Right forelimb (tissue), 1 donor: ENCODE data around the gene SPATA6L.

Experiments used
- DNase-seq: peaks from one replicate; pipeline ENCODE4 v3.0.0-alpha.2; 2018

SPATA6L gene, protein sequence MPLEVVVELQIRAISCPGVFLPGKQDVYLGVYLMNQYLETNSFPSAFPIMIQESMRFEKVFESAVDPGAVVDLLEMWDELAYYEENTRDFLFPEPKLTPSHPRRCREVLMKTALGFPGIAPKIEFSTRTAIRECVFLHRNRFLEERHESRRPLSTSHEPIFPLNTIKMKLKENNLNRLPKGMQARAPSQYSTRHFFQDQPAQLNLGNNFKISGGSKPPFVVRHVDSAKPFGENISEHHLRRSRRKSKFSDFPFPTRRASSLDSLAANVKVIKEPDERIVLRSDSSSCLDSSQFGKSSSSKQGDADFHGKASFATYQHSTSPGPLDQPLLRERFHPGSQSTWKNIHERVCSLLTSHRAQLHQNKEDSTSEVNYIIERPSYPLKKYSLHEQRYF

DNA sequence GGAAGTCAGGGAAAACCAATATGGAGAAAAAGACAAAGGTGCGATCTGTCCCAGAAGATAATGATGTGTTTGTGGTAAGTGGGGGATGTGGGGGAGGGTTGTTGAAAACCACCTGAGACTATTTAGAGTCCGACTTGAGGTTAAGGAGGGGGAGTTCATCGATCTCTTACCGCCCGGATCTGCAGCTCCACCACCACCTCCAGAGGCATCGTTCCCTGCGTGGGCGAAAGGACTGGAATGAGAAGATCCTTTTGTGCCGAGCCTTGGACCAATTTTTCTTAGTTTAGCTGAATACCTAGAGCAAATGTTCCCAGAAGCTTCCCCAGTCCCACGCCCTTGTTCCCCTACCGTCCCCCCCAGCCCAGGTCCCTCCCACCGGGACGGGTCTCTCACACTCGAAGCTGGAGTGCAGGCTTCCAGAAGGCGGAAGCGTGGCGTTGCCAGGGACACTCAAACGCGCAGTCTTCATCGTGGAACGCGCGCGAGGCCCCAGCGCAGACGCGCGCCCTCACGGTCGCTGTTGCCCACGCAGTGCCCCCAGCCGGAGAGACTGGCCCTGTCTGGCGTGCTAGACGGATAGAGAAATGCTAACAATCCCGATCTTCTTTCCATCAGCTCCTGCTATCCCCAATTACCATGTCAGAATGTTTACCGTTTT lies at the start of gene SPATA6L:
SPATA6L (minus strand) TSS at position 439 of the 658 bp plus-strand sequence; CDS start at position 209, 230 bp downstream.
- peak; percentile 81 for DNase-seq

DNA sequence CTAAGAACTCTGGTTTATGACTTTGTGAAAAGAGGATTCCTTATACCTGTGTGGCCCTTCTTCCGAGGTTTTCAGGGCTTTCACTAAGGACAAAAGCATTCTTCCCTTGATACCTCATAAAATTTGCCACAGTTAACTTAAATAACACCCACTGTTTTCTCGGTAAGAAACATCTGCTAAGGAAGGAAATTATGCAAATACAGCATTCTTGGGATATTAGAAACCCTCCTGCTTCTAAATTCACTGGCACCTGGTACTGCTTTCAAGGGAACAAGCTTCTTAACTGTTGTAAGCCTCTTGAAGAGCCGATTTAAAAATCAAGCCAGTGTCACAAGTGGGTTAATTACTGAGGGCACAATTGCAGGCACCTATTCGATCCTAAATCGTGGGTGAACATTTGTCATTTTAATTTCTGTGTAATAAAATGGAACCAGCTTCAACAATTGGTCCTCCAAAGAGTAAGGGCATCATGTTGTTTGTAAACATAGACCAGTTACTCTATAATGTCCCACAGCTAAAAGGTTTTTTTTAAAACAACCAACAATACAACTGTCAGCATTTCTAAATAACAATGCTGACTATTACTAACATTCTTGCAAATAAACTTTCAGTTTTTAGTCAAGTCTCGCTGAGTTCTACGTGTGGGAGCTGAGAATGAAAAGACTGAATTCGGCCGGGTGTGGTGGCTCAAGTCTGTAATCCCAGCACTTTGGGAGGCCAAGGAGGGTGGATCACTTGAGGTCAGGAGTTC lies 48.2 kb upstream of the SPATA6L start:
- DNase-seq, result no peak

DNA sequence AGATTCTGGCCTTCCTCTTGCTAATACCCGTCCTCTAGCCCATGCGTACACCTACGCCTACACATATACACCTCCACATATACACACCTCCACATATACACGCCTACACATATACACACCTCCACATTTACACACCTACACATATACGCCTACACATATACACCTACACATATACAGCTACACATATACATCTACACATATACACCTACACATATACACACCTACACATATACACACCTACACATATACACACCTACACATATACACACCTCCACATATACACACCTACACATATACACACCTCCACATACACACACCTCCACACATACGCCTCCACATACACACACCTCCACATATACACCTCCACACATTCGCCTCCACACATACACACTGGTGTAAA lies 47.6 kb upstream of the SPATA6L start:
- DNase-seq, result no peak

DNA sequence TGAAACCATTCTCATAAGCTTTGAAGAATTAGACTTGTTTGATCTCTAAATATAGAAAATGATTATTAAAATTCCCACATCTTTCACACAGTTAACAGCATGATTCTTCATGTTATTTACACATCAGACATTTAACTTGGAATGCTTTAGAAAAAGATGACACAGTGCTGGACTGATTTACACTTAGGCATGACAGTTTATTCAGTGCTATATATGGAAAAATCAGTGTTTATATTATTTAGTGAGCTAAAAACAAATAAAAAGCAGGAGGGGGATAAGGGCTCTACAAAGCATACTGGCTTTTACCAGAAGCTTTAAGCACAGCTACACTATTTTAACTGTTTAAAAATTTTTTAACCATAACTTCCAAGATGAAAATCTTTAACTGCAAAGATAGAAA lies 43.1 kb upstream of the SPATA6L start:
- DNase-seq, result no peak

DNA sequence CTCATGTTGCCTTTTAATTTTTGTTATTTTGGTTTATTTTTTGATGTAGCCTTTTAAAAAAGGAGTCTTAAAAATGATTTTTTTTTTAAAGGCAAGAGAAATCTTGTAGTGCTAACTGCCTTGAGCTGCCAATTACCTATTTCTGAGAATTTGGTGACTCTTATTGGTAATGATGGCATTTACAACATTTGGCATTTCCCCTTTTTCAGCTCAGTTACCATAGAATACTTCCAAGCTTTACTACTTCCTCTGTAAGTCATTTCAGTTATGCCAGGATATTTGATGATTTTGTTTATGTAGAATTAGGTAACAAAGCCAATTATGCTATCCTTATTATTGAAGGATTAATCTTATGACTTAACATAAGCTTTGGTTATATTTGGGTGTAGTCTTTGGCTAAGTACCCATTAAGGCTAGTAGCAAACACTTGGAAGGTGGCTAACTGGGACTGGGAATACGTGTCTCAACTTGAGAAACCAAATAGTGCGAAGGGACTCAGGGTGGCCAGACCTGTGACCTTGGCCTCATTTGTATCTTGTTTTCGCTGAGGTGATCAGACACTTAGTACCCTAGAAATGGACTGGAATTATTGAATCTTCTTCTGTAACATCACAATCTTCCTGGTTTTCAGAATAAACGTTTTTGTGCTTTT lies 40.8 kb upstream of the SPATA6L start:
- no peak for DNase-seq

DNA sequence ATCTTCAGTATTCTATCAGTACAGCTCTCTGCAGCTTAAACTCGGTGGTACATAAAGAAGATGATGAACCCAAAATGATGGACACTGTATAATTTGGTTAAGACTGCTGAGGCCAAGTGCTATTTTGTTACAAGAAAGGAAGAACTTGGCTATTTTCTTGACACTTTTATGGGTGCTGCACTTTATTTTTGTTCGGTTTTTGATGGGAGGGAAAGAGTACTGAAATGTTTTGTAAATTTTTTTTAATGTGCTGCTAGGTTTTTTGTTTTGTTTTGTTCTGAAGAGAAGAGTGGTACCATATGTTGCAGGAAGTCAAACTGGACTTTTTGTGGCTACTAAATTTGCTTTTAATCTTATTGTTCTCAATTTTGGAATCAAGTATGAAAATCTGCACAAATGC lies 39.7 kb upstream of the SPATA6L start:
- DNase-seq, result no peak

DNA sequence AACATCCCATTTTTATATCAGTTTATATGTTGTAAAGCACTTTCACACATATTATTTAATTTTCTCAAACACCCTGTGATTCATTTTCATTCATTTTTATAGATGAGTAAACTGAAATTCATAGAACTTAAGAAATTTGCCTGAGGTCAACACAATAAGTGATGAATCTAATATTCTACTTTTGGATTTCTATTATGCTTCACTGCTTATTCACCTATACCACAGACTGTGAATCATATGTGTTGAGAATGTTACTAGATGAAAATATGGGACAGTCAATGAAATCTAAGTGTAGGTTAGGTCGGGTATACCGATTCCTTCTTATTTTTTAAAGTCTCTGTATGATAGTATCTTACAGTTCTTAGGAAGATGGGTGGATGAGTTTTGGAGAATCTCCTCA lies 37.8 kb upstream of the SPATA6L start:
- no peak for DNase-seq

DNA sequence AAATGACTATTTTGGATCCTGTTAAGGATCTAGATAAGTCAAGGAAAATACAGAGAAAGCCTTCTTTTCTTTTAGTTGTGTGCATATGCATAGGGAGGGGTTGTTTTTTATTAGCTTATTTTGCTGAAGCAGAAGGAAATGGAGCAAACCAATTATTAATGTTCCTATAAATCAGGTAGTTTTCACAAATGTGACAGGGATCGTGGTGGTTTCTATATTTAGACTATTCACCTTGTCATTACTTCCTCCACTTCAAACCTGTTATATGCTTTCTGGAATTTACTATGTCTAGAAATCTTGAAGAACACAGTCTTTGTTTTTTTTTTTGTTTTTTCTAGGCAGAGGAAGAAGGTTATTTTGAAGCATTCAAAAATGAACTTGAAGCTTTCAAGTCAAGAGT lies 35.2 kb upstream of the SPATA6L start:
- DNase-seq, result no peak

DNA sequence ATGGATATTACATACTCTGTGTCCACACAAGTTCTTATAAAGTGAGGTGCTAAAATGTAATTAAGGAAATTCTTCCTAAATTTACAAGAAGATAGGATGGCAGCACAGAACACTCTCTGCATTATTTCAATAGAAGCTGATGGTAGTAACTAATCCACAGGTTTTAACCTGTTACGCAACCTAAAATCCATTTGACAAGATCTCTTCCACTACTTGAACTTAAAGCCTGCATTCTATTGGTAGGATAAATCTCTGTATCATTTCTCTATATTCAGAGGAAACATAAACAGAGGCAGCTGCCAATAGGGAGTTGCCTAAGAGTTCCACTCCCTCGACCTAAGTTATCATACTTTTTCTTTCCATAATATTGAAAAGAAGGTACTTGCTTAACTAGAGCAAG lies 34.7 kb upstream of the SPATA6L start:
- no peak for DNase-seq

DNA sequence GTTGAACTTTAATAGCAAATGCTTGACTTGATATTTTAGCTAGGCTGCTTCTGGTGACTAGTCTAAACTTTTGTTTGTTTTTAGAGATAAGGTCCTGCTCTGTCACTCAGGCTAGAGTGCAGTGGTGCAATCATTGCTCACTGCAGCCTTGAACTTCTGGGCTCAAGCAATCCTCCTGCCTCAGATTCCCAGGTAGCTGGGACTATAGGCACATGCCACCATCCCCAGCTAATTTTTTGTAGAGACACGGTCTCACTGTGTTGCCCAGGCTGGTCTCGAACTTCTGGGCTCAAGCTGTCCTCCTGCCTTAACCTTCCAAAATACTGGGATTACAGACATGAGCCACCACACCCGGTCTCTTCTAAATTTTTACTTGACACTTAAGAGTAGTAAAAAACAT lies 33.8 kb upstream of the SPATA6L start:
- no peak for DNase-seq

DNA sequence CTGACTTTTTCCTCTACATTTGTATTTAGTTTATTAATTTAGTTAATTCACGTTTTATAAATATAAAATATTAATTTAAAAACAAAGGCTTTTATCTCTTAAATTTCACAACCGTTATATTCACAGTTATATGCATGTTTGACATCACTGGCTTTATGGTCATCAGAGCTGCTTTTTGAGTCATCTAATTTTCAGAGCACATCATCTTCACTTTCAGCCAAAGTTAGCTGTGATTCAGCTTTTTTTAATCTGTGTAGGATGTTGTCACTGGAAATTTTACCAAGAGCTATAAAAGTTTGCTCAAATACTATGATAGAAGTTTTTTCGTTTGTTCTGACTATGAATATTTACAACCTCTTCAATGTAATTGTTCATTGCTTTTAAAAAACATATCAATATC lies 25.5 kb upstream of the SPATA6L start:
- DNase-seq, result no peak

DNA sequence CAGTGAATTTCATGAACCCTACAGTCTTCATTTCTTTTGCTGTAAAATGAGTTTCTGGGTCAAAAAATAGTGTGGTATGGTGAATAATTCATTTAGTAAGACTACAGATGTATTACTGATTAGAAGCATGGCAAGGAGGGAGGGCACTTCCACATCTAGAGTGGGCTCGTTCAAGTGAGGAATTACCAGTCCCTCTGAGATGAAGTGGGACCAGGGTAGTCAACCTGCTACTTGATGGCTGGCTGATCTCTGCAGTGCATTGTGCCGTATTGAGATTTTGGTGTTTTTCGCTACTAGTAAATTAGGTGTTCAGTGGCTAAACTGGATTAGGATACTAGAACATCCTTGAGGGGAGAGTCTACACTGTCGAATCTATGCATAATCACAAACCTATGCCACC lies 23.9 kb upstream of the SPATA6L start:
- no peak for DNase-seq

DNA sequence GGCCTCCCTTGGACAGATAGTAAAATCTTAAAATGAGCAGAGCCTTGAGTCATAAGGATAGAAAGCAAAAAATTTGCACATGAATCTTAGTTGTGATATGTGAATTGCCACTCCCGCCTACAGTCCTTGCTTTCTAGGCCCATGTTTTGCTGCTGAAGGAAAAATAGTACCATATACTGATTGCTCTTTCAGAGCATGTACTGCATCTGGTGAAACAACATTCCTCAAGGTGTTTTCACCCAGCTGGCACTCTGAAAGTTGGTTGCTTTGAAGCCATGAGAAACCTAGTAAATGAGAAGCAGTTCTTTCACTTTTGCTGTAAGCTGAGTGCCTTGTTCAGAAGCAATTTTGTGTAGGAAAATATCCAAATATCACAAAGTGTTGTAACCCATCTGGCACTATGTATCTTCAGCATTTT lies 23.4 kb upstream of the SPATA6L start:
- no peak for DNase-seq

DNA sequence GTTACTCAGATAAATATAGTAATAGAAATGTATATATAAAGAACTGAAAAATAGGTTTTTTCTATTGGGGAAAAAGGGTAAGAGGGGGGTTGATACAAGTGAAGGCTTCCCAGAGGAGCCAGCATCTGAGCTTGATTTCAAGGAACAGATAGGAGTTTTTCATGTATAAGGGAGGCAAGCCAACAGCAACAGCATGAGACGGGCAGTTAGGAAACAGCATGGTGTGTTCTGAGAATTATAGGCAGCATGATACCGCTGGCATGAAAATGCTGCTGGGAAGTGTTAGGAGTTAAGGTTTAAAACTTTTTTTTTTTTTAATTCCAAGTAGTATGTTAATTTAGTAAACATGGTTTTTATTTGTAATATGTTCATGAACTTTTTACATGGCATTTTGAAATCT lies 22.7 kb upstream of the SPATA6L start:
- DNase-seq, result no peak

DNA sequence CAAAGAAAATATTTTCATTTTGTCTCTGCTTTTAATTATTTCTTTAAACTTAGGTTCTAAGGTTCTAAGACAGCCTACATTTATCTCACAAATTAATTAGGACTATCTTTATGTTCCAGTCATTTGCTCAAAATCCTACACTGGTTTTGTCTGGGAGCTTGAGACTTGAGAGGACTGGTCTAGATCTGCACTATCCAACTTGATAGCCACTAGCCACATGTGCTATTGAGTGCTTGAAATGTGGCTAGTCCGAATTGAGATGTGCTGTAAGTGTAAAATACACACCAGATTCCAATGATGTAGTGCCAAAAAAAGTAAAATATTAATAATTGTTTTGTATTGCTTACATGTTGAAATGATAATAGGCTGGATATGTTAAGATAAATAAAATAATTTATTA lies 20.3 kb upstream of the SPATA6L start:
- no peak for DNase-seq

DNA sequence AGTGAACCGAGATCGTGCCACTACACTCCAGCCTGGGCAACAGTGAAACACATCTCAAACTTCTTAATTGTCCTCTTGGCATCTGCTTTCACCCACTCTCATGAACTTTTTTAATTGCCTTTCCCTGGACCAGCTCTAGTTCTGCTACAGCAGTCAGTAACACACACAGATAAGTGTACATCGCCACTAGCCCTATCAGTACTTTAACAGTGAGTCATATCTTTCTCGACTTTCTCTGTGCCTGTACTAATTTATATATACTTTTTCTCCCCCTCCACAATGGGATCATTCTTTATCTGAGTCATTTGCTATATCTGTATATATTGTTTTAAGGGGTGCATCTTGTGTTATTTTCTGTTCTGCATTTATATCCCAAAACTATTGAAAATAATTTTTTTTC lies 19.8 kb upstream of the SPATA6L start:
- DNase-seq, result no peak

DNA sequence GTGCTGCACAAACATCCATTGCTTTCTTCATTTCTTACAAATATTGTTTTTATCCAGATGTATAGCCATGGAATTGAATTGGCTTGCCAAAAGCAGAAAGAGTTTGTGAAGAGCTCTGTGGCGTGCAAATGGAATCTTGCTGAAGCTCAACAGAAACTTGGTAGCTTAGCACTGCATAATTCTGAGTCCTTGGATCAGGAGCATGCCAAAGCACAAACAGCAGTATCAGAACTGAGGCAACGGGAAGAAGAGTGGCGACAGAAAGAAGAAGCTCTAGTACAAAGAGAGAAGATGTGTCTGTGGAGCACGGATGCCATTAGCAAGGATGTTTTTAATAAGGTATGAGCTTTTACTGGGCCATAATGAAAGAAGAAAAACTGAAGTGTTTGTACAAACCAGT lies 18.5 kb upstream of the SPATA6L start:
- no peak for DNase-seq

DNA sequence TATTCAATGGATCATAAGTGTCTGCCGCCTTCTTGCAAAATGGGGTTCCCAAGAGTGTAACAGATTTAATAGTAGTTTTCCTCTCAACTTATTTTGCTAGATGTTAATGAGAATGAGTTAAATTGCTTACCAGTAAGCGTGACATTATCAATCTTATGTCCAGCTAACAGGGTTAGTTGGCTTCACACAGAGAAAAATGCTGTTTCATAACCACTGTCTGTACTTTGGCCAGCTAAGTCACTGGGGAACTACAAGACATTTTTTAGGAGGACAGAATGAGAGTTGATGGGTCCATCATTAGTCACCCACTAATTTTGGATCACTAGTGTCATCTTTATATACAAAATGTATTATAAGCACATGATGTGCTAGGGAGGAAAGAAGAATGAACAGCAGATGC lies 14.5 kb upstream of the SPATA6L start:
- no peak for DNase-seq

DNA sequence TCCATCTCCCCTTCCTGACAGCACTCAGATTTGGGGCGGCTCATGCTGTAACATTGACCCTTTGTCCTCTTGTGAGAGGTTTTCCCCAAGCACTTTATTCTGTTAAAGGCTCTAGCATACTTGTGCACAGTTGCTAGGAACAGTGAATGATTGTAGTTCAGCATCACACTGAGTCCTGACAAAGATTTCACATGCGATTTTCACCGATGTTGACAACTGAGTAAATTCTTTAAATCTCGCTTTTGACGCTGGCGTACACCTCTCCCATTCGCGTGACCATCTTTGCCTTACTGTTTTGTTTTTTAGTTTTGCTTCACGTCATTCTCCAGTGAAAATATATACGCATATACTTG lies 13.9 kb upstream of the SPATA6L start:
- DNase-seq, result no peak

DNA sequence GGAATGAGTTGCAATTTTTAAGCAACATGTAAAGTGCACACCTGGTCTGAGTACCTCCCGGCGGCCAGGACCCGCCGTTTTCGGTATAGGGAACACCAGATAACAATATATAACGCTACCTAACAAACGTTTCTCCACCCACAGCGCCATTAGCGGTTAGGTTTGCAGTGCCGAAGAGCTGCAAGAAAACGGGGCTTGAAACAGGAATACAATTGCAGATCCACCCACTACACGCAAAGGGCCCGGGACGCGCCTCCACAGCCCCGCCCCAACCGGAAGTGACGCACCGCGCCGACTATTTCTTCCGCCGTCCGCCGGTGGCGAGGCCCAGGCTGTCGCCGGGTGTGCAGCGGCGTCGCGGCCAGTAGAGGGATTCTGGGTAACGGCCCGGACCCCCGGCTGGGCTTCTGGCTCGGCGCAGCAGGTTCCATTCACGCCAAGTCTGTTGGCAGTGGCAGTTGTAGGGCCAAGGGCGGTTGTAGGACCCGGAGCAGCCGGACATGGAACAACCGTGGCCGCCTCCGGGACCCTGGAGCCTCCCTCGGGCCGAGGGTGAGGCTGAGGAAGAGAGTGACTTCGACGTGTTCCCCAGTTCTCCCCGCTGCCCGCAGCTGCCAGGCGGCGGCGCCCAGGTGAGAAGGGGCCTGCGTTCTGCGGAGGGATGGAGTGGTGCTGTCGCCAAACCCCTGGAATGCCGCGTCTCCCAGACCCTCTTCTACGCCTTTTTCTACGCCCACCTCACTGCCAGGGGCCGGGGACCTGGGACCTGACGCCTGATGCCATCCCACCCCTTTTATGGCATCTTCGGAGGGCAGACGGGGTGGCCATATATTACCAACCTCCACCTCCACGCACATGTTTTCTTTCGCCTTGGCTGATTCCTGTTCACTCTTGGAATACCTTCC lies 13.2 kb upstream of the SPATA6L start, which contains the start of gene CDC37L1:
CDC37L1 (plus strand) TSS at position 302 of the 905 bp plus-strand sequence; CDS start at position 501, 199 bp downstream.
- DNase-seq, result peak; percentile 99

DNA sequence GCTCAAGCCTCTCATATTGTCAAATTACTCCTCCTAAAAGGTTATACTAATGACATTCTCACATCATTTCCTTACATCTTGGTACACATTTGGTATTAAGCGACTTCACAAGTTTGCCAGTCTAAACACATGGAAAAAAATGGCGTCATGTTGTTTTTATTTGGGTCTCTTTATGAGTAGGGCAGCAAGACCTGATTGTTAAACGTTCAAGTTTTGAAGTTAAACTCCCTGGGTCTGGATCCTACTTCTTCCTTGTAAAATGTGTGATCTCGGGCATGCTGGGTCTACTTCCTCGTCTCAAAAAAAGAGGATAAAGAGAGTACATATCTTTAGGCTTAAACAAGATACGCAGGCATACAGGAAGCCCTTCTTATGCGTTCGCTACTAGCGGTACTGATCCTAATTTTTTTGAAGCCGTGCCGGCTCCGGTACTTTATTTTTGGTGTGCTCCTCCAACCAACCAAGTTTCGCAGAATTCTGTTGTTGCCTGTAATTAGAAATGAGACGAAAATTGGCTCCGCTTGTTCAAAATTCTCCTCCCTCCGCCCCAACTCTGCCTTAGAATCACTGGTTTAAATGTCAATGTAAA lies 12.5 kb upstream of the SPATA6L start:
- DNase-seq, result no peak

DNA sequence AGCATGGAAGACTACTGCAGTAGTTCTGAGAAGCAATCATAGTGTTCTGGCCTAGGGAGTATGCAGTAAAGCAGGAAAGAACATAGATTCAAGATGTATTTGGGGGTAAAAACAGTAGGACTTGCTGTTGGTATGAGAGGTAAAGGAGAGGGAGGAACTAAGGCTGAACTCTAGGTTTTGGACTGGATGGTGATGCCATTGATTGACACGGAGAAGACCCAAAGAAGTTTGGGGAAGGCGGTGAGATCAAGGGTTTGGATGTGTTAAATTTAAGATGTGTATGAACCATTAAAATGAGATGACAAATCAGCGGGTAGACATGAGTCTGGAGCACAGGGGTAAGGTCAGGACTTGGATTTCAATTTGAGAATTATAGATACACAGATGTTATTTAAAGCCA lies 11.1 kb upstream of the SPATA6L start:
- DNase-seq, result no peak
